ENCODE results near the gene ZFAND6.
A peak's percentile ranks its signal among the peaks of the same experiment; 100 is the strongest.
"Not testable (repeated sequence)": the region's sequence is repeated elsewhere in the genome, so short reads cannot be mapped to it uniquely, and the experiment has no call there.

Gene ZFAND6

GRCh38 chr15:80015156-80015555 lies 44.3 kb upstream of the ZFAND6 start:
- ATAC-seq (ENCODE audit: low read depth), result no peak
- Histone ChIP-seq H3K27me3 (ENCODE audit: insufficient read depth, poor library complexity, severe bottlenecking) (no peaks in the 10 kb centered on the region), H3K9me3 (ENCODE audit: severe bottlenecking) (no peaks in the 10 kb centered on the region), H3K27ac (ENCODE audit: poor library complexity, severe bottlenecking) (no peak overlapping the region), H3K4me1 (ENCODE audit: insufficient read depth, poor library complexity, severe bottlenecking) (peaks cover 14% of the 10 kb centered on the region), H3K4me3 (ENCODE audit: severe bottlenecking) (no peak overlapping the region), H3K36me3 (ENCODE audit: low read depth) (no peaks in the 10 kb centered on the region)
- no peak for TF ChIP-seq CTCF (IDR thresholded peaks at IDR 0.05; ENCODE audit: poor library complexity, severe bottlenecking)
- DNase-seq (ENCODE audit: low spot score), result no peak

- not testable (repeated sequence) for DNase-seq (ENCODE audit: low spot score); H3K4me1 ChIP-seq (ENCODE audit: insufficient read depth, poor library complexity, severe bottlenecking); H3K9me3 ChIP-seq (ENCODE audit: severe bottlenecking); H3K27ac ChIP-seq (ENCODE audit: poor library complexity, severe bottlenecking); H3K27me3 ChIP-seq (ENCODE audit: insufficient read depth, poor library complexity, severe bottlenecking); H3K36me3 ChIP-seq (ENCODE audit: low read depth); H3K4me3 ChIP-seq (ENCODE audit: severe bottlenecking); ATAC-seq (ENCODE audit: low read depth)
Measured at GRCh38 chr15:80016506-80016905, 43.0 kb upstream of the ZFAND6 start.

GRCh38 chr15:80017139-80017538 lies 42.3 kb upstream of the ZFAND6 start:
- H3K4me1 ChIP-seq (ENCODE audit: insufficient read depth, poor library complexity, severe bottlenecking); H3K4me3 ChIP-seq (ENCODE audit: severe bottlenecking); H3K27ac ChIP-seq (ENCODE audit: poor library complexity, severe bottlenecking); H3K9me3 ChIP-seq (ENCODE audit: severe bottlenecking); ATAC-seq (ENCODE audit: low read depth); H3K36me3 ChIP-seq (ENCODE audit: low read depth); DNase-seq (ENCODE audit: low spot score); H3K27me3 ChIP-seq (ENCODE audit: insufficient read depth, poor library complexity, severe bottlenecking): not testable (repeated sequence)

- H3K27ac ChIP-seq (ENCODE audit: poor library complexity, severe bottlenecking), result no peak overlapping the region
- H3K36me3 ChIP-seq (ENCODE audit: low read depth), result no peaks in the 10 kb centered on the region
- no peaks in the 10 kb centered on the region for H3K9me3 ChIP-seq (ENCODE audit: severe bottlenecking)
- no peak for TF ChIP-seq CTCF (IDR thresholded peaks at IDR 0.05; ENCODE audit: poor library complexity, severe bottlenecking)
- ATAC-seq (ENCODE audit: low read depth) (no peak), DNase-seq (ENCODE audit: low spot score) (no peak)
- no peaks in the 10 kb centered on the region for H3K4me1 ChIP-seq (ENCODE audit: insufficient read depth, poor library complexity, severe bottlenecking)
- H3K27me3 ChIP-seq (ENCODE audit: insufficient read depth, poor library complexity, severe bottlenecking), result no peaks in the 10 kb centered on the region
- H3K4me3 ChIP-seq (ENCODE audit: severe bottlenecking), result no peak overlapping the region
Measured at GRCh38 chr15:80019168-80019745, 40.2 kb upstream of the ZFAND6 start.

- H3K4me3 ChIP-seq (ENCODE audit: severe bottlenecking); ATAC-seq (ENCODE audit: low read depth); H3K9me3 ChIP-seq (ENCODE audit: severe bottlenecking); H3K27ac ChIP-seq (ENCODE audit: poor library complexity, severe bottlenecking); H3K27me3 ChIP-seq (ENCODE audit: insufficient read depth, poor library complexity, severe bottlenecking); DNase-seq (ENCODE audit: low spot score); H3K4me1 ChIP-seq (ENCODE audit: insufficient read depth, poor library complexity, severe bottlenecking); H3K36me3 ChIP-seq (ENCODE audit: low read depth): not testable (repeated sequence)
Measured at GRCh38 chr15:80020149-80020548, 39.3 kb upstream of the ZFAND6 start.

GRCh38 chr15:80020731-80021130 lies 38.7 kb upstream of the ZFAND6 start:
- TF ChIP-seq CTCF (IDR thresholded peaks at IDR 0.05; ENCODE audit: poor library complexity, severe bottlenecking), result no peak
- H3K36me3 ChIP-seq (ENCODE audit: low read depth), result no peaks in the 10 kb centered on the region
- H3K9me3 ChIP-seq (ENCODE audit: severe bottlenecking), result no peaks in the 10 kb centered on the region
- DNase-seq (ENCODE audit: low spot score) (peak; percentile 20), ATAC-seq (ENCODE audit: low read depth) (no peak)
- no peak overlapping the region for H3K27ac ChIP-seq (ENCODE audit: poor library complexity, severe bottlenecking)
- H3K4me1 ChIP-seq (ENCODE audit: insufficient read depth, poor library complexity, severe bottlenecking), result no peaks in the 10 kb centered on the region
- no peak overlapping the region for H3K4me3 ChIP-seq (ENCODE audit: severe bottlenecking)
- H3K27me3 ChIP-seq (ENCODE audit: insufficient read depth, poor library complexity, severe bottlenecking), result no peaks in the 10 kb centered on the region
